Endodermal cell (in vitro differentiated cells): ENCODE measurements around the gene BBS9. TPM values are rescaled to one million over a fixed set of nuclear protein-coding genes. Genes with fewer than 3 reads are reported as not detected.

Source experiments
- DNase-seq: peaks from one replicate; pipeline ENCODE4 v3.0.0-alpha.2; 2017
- H3K27ac ChIP-seq: 2 replicates; pipeline ENCODE4 v1.5.1; 2013; ENCODE audit warnings: mild to moderate bottlenecking, low read depth, low read length, moderate library complexity
- H3K27me3 ChIP-seq: 2 replicates; pipeline ENCODE4 v1.6.1; 2013; ENCODE audit warnings: mild to moderate bottlenecking, low read length, moderate library complexity; ENCODE audit not compliant: insufficient read depth, control insufficient read depth, poor library complexity, severe bottlenecking
- H3K36me3 ChIP-seq: 2 replicates; pipeline ENCODE4 v1.7.0; 2013; ENCODE audit warnings: mild to moderate bottlenecking, low read length, moderate library complexity; ENCODE audit not compliant: control insufficient read depth, insufficient read depth
- H3K4me1 ChIP-seq: one replicate; pipeline ENCODE4 v1.7.0; 2013; ENCODE audit warnings: low read length; ENCODE audit not compliant: control insufficient read depth, insufficient read depth
- H3K4me3 ChIP-seq: 2 replicates; pipeline ENCODE4 v1.5.1; 2013; ENCODE audit warnings: mild to moderate bottlenecking, low read length, moderate library complexity
- H3K9ac ChIP-seq: 2 replicates; pipeline ENCODE4 v1.6.1; 2013; ENCODE audit warnings: mild to moderate bottlenecking, low read length, moderate library complexity; ENCODE audit not compliant: poor library complexity, severe bottlenecking; ENCODE audit errors: extremely low read depth
- H3K9me3 ChIP-seq: 2 replicates; pipeline ENCODE4 v1.6.1; 2013; ENCODE audit warnings: mild to moderate bottlenecking, low read length, moderate library complexity; ENCODE audit not compliant: control insufficient read depth
- H3K27ac Mint-ChIP-seq: 2 replicates; pipeline ENCODE4 v1.8.0; 2020; ENCODE audit warnings: mixed read lengths
- H3K27me3 Mint-ChIP-seq: 2 replicates; pipeline ENCODE4 v1.8.0; 2021; ENCODE audit warnings: mild to moderate bottlenecking, mixed read lengths; ENCODE audit not compliant: insufficient read depth
- H3K36me3 Mint-ChIP-seq: 2 replicates; pipeline ENCODE4 v1.8.0; 2020; ENCODE audit warnings: low read depth, mixed read lengths
- H3K4me1 Mint-ChIP-seq: 2 replicates; pipeline ENCODE4 v1.8.0; 2020; ENCODE audit warnings: mixed read lengths
- H3K4me3 Mint-ChIP-seq: 2 replicates; pipeline ENCODE4 v1.8.0; 2020; ENCODE audit warnings: mild to moderate bottlenecking, moderate library complexity, mixed read lengths
- H3K9me3 Mint-ChIP-seq: 2 replicates; pipeline ENCODE4 v1.8.0; 2020; ENCODE audit warnings: mild to moderate bottlenecking, mixed read lengths
- WGBS, 2 experiments: methylation state at CpG; one replicate each; pipeline versions ENCODE4 v1.1.5 to v1.1.7; 2013; ENCODE audit warnings: missing lambda C conversion rate in 2 of 2, mixed read lengths in 1 of 2; ENCODE audit not compliant: insufficient coverage in 1 of 2, insufficient read length in 1 of 2; 5-methylcytosine and 5-hydroxymethylcytosine counted together
- total RNA-seq, 2 donors: library from RNA; stranded (reverse); fragmentation: NEBNext Ultra II Directional in 1 of 2; extraction: Animal tissue kit (Norgen Biotek cat#: 25700) in 1 of 2; gene quantifications; 2 replicates in 1 of 2; 3 replicates in 1 of 2; pipeline ENCODE4 v1.2.1, GENCODE V29; 2021
- TF ChIP-seq, protein P1 (sequence below): fragments of 200-600 bp; sonication (generic); conservative IDR thresholded peaks from 2 replicates; pipeline ENCODE4 v1.5.0; 2021; ENCODE audit warnings: antibody characterized with exemption, mild to moderate bottlenecking

The BBS9 gene
- total RNA-seq, 2 donors from 2014 or later, result 20.7 to 21.6 TPM

DNA sequence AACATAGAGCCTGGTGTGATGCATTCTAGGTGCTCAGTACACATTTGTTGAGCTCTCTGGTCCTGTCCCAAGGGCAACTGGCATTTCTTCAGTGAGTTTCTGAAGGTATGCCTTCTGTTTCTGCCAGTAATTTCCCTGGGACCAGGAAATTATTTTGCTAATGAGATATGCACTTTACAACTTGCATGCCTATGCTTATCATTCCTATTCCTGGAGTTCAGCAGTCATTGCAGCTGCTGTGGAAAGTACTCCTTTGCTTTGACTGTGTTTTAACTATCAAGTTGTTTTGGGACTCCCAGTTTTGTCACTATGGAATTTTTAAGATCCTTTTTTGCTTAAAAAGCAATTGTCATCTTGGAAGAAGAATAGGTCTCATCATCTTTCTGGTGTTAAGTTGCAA lies 283.0 kb downstream of the BBS9 start:
- Histone ChIP-seq H3K4me3 (no peak overlapping the region), H3K9ac (no peak overlapping the region), H3K36me3 (no peaks in the 10 kb centered on the region), H3K9me3 (peaks cover 12% of the 10 kb centered on the region), H3K27ac (no peak overlapping the region), H3K4me1 (no peaks in the 10 kb centered on the region), H3K27me3 (no peaks in the 10 kb centered on the region)
- H3K9me3 Mint-ChIP-seq, result peaks cover 21% of the 10 kb centered on the region
- no peaks in the 10 kb centered on the region for H3K4me1 Mint-ChIP-seq
- no peak overlapping the region for H3K4me3 Mint-ChIP-seq
- no peak overlapping the region for H3K27ac Mint-ChIP-seq
- no peaks in the 10 kb centered on the region for H3K27me3 Mint-ChIP-seq
- no peak for DNase-seq
- H3K36me3 Mint-ChIP-seq, result peaks cover 12% of the 10 kb centered on the region
- TF ChIP-seq, protein P1, sequence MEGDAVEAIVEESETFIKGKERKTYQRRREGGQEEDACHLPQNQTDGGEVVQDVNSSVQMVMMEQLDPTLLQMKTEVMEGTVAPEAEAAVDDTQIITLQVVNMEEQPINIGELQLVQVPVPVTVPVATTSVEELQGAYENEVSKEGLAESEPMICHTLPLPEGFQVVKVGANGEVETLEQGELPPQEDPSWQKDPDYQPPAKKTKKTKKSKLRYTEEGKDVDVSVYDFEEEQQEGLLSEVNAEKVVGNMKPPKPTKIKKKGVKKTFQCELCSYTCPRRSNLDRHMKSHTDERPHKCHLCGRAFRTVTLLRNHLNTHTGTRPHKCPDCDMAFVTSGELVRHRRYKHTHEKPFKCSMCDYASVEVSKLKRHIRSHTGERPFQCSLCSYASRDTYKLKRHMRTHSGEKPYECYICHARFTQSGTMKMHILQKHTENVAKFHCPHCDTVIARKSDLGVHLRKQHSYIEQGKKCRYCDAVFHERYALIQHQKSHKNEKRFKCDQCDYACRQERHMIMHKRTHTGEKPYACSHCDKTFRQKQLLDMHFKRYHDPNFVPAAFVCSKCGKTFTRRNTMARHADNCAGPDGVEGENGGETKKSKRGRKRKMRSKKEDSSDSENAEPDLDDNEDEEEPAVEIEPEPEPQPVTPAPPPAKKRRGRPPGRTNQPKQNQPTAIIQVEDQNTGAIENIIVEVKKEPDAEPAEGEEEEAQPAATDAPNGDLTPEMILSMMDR, result no peak

- Histone ChIP-seq H3K4me1 (no peaks in the 10 kb centered on the region), H3K36me3 (no peaks in the 10 kb centered on the region), H3K27me3 (no peaks in the 10 kb centered on the region), H3K4me3 (no peak overlapping the region), H3K9me3 (no peaks in the 10 kb centered on the region), H3K27ac (no peak overlapping the region), H3K9ac (no peak overlapping the region)
- Mint-ChIP-seq H3K4me3 (no peak overlapping the region), H3K36me3 (no peaks in the 10 kb centered on the region), H3K4me1 (peaks cover 14% of the 10 kb centered on the region), H3K27me3 (no peaks in the 10 kb centered on the region), H3K27ac (no peak overlapping the region), H3K9me3 (no peaks in the 10 kb centered on the region)
- peak; percentile 90 for DNase-seq
- TF ChIP-seq, protein P1, result no peak
- WGBS, 2 experiments, result 58 to 62% methylated on average over 5 to 6 of the region's 6 CpGs
Measured at GRCh38 chr7:33418251-33418701, 288.9 kb downstream of the BBS9 start.

DNA sequence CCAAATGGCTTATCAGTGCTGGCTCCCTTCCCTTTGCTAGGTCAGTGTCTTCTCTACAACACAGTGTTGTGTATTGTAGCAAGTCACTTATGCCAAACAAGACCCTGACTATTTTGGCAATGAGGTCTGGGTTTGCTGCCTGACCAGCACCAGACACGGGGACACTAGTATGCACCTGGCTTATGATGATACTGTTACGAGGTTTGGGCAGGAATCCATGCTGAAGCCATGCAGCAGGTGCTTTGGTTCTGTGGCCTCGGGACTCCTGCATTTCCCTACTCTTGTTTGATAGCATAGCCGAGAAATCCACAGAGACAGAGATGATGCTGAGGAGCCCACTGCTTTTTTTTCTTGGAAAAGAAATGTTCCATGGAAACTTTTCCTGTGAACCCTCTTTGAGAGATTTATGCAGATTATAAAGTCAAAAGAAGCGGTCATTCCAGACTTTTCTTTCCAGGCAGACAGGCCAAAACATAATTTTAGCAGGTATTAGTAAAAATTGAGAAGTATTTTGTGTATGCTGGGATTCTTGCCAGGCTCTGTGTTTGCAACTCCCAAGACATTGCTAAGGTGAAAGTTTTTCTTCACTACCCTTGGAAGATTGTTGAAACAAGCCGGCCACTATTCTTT lies 291.1 kb downstream of the BBS9 start:
- no peak for DNase-seq

More for the DNA sequence above, 291.1 kb downstream of the BBS9 start:
- Mint-ChIP-seq H3K4me3 (no peak overlapping the region), H3K36me3 (no peaks in the 10 kb centered on the region), H3K9me3 (no peaks in the 10 kb centered on the region), H3K4me1 (peaks cover 24% of the 10 kb centered on the region), H3K27ac (no peak overlapping the region), H3K27me3 (no peaks in the 10 kb centered on the region)
- Histone ChIP-seq H3K9me3 (no peaks in the 10 kb centered on the region), H3K4me1 (peaks cover 2% of the 10 kb centered on the region), H3K4me3 (no peak overlapping the region), H3K36me3 (no peaks in the 10 kb centered on the region), H3K27me3 (no peaks in the 10 kb centered on the region), H3K27ac (no peak overlapping the region), H3K9ac (no peak overlapping the region)
- 92% methylated on average over 5 of the region's 6 CpGs for WGBS, 2 experiments
- TF ChIP-seq, protein P1, result no peak
